NCI-H2196 (cell line): ENCODE results near the gene MSMB.
A peak's percentile ranks its signal among the peaks of the same experiment; 100 is the strongest.
"Not testable (repeated sequence)": the region's sequence is repeated elsewhere in the genome, so short reads cannot be mapped to it uniquely, and the experiment has no call there.

ENCODE experiments used
- DNase-seq: peaks from one replicate; lab custom pipeline; 2025; ENCODE audit not compliant: unreplicated experiment; lab: John Stamatoyannopoulos, UW

MSMB gene

DNA sequence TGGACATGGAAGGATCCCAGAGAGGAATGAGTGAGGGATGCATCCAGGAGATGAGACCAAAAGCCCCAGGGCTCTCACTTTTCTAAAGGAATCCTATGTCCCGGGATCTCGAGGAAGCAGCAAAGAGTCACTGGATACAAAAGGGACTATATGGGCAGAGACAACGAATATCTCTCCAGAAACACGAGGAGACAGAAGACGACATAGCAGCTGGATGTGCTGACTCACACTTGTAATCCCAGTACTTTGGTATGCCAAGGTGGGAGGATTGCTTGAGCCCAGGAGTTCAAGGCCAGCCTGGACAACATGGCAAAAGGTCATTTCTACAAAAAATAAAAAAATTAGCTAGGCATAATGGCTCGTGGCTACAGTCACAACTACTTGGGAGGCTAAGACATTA is 24.7 kb upstream of the MSMB start:
- DNase-seq, result no peak

DNA sequence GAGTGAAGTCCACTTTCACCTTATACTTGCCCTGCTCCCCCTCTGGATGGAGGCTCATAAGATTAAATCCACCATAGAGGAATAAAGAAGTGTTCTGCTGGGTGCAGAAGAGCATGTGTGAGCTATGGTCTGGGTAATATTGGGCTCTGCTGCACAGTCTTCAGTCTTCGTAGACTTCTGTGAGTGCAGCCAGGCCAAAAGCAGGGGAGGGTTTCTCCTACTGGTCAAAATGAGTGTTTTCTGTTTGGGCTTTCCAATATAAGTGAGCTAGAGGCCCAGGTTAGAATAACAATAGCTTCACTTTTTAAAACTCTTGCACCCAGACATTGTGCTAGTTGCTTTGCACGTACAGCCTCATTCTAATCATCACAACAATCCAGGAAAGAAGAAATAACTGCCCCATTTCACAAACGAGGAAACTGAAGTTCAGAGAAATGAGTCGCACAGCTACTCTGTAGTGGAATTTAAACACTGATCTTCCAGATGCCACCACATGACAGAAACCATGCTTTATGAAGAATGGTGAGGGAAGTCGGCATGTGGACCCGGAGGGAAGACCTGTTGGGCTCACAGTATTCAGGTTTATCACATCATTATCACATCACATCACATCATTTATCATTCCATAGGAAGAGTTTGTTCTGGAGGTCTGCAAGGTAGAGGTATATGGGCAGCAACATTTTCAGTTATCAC is 23.8 kb upstream of the MSMB start:
- no peak for DNase-seq

DNA sequence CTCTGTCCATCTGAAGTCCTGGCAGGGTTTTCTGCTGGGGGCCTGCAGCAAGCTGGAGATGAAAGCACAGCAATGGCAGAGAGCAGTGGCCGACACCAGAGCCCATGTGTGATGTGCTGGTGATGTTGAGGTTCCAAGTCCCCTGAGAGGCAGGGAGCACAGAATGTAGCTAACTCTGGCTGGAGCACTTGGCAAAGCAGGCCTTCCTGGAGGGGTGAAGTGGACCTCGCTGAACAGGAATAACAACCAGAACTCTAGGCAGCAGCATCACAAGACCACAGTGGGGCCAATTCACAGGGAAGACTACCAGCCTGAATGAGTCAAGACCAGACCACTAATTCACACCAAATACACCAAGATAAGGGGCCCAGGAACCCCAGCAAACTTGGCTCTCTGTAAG is 22.8 kb upstream of the MSMB start:
- DNase-seq, result no peak

DNA sequence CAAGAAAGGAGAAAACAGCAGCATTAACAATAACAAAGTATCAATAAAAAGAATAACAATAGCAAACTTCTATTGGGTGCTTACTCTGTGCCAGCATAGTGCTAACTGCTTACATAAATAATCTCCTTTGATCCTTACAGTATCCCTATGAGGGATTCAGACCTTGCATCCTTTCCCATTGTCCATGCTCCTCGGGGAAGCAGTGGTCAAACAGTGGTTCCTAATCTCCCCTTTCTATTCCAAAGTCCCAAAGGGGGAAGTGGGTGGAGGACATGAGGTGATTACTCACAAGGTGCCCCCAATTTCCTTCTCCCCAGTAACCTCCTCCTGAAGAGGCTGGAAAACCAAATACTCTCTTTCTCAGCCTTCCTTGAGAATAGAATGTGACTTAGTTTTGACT is 22.0 kb upstream of the MSMB start:
- no peak for DNase-seq

DNA sequence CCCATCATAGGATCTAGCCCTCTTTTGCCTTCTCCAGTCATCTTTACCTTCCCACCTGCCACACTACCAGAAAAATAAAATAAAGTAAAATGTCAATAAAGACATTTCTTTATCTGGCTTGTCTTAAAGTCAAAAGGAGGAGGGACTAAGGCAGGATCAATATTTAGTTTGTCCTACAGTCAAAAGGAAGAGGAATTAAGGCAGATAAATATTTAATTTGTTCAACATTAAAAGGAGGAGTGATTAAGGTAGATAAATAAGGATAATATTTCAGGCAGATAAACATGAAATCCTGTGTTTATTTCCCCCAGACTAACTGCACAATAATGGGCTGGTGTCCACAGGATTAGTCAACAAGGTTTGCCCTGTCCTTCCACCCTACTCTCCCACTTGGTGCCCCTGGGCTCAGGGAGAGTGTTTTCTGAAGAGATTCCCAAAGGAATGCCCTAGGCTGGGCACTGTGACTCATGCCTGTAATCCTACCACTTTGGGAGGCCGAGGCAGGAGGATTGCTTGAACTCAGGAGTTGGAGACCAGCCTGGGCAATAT is 18.3 kb upstream of the MSMB start:
- no peak for DNase-seq

DNA sequence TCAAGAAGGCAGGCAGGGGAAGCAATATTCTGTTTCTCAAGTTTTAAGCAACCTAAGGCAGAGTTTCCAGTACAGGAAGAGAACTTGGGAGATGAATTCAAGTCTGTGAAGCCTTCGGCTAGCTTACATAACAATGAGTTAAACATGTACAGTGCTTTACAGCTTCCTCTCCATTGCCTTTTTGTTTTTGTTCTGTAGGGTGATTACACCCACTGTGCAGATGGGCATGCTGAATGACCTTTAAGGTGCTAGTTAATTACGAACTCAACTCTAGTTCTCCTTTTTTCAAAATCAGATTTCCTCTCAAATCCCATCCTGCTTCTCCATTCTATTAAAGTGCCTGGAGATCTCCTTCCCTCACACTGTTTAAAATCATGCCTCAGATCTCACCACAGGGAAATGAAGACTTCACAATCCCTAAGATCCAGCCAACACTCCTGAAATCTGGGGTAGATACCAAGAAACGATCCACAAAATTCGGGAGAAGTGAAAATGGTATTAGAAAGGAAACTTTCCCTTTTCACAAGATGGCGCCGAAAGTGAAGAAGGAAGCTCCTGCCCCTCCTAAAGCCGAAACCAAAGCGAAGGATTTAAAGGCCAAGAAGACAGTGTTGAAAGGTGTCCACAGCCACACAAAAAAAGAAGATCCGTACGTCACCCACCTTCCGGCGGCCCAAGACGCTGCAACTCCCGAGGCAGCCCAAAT is 16.8 kb upstream of the MSMB start:
- DNase-seq, result no peak

DNA sequence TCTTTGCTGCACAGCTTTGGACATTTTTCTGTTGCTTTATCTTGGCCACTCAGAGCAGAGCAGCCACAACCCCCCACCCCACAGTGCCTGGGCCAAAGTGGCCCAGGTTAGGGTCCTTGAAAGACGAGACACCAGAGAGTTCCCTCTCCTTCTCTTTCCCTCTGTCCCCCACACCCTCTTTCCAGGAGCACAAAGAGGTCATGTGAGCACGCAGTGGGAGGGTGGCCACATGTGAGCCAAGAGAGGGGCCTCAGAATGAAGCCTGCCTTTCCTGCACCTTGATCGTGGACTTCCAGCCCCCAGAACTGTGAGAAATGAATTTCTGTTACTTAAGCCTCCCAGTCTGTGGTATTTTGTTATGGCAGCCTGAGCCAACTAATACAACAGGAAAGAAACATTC is 14.6 kb upstream of the MSMB start:
- no peak for DNase-seq

DNA sequence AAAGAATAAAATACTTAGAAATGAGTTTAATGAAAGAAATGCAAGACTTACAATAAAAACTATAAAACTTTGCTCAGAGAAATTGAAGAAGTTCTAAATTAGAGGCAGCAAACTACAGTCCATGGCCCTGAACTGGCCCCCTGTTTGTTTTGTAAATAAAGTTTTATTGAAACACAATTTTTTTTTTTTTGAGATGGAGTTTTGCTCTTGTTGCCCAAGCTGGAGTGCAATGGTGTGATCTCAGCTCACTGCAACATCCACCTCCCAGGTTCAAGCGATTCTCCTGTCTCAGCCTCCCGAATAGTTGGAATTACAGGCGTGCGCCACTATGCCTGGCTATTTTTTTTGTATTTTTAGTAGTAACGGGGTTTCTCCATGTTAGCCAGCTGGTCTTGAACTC is 11.9 kb upstream of the MSMB start:
- not testable (repeated sequence) for DNase-seq

DNA sequence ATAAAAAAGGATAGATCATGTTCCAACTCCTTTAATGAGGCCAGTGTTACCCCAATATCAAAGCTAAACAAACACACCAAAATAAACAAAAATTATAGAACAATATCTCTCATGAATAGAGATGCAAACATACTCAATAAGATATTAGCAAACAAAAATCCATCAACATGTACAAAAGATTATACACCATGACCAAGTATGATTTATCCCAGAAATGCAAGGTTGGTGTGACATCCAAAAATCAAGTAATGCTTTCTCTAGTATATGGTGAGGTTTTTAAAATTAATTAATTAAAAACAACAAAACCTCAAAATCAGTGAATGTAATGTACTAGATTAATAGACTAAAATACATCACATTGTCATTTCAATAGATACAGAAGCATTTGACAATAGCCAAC is 11.0 kb upstream of the MSMB start:
- DNase-seq, result no peak

DNA sequence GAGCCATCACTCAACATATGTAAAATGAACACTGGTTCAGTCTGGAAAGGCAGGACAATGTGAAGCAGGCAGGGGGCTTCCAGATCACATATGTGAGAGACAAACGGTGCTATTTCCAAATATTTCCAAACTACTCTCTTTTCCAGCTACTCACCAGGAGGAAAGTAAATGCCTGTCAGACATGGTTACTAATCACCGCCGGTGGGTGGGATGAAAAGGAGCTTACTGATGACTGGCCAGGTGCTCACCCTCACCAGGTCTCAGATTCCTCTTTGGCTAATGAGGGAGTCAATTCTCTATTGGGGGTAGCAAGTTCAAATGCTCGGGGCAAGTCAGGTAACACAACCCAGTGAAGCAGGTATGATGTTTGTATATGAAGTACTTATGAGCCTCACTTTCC is 9.7 kb upstream of the MSMB start:
- no peak for DNase-seq

DNA sequence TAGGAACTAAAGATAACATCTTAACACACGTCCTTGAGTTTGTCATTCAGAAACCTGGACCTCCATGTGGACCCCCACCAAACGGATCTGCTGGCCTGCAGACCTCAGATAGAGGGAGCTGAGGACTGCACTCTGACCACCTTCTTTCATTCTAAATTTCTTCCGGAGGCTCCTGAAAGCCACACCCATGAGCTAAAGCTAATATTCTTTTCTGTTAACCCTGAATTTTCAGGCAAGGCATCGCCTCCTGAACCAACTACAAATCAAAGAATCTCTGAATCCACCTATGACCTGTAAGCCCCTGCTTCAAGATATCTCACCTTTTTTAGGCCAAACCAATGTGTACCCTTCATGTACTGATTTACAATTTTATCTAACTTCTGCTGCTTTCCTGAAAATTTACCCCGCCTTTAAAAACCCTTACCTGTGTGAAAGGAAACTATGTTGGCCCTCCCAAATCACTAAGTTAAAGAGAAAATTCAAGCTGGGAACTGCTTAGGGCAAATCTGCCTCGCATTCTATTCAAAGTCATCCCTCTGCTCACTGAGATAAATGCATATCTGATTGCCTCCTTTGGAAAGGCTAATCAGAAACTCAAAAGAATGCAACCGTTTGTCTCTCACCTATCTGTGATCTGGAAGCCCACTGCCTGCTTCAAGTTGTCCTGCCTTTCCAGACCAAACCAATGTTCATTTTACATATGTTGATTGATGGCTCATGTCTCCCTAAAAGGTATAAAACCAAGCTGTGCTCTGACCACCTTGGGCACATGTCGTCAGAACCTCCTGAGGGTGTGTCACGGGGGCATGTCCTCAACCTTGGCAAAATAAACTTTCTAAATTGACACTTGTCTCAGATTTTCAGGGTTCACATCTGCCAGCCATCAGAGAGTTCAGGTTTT is 7.7 kb upstream of the MSMB start:
- DNase-seq, result no peak

DNA sequence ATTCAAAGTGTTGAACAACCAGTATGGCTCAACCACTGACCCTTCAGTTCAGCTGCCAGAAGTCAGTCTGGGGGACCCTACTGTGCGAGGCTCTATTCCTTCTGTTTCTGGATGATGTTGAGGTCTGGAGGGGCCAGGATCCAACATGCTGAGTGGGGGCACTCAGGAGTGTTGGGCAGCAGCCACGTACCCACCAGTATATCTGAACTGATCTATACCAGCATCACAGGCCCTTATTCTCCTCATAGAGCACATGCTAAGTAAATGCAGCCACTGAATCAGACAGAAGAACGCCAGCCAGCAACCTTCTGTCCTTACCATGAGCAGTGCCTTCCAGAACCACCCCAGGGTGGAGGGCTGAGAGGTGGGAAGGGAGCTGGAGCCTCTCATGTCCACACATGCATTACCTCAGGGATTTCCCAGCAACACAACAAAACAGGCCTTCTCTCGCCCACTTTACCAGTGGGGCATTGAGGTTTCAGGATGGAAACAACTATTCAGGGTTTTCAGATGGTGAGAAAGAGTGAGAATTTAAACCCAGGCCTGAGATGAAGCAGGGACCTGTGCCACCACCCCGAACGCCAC is 6.8 kb upstream of the MSMB start:
- no peak for DNase-seq

DNA sequence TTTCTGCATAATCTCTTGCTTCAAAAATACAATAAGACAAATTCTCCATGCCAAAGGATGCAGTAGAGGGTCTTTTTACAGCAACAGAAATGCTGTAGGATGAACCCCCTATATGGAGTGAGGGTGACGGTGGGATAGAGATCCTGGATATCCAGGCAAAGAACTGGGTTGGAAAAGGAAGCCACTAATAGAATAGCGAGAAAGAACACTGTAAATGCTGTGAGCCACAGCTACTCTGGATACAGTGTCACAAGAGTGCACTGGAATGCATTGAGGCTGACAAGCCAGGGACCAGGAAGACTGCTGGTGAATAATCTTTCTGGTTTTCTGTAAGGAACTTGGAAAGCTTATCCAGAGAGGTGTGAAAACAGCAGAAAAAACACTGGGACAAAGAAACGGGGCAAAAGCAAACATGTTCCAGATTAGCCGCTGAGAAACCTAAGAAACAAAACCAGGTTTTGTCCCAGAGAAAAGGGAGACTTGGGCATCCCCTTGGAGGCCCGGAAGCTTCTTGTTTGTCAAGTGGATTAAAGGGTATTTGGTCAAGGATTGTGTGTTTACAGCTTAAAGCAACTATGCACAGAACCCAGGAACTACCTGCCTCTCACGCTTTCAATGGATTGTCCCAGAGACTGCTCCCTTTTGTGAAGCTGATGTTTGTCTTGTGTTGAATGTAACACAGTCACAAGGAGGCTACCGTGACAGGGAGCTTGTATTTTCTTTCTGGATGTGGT is 6.2 kb upstream of the MSMB start:
- DNase-seq, result no peak

DNA sequence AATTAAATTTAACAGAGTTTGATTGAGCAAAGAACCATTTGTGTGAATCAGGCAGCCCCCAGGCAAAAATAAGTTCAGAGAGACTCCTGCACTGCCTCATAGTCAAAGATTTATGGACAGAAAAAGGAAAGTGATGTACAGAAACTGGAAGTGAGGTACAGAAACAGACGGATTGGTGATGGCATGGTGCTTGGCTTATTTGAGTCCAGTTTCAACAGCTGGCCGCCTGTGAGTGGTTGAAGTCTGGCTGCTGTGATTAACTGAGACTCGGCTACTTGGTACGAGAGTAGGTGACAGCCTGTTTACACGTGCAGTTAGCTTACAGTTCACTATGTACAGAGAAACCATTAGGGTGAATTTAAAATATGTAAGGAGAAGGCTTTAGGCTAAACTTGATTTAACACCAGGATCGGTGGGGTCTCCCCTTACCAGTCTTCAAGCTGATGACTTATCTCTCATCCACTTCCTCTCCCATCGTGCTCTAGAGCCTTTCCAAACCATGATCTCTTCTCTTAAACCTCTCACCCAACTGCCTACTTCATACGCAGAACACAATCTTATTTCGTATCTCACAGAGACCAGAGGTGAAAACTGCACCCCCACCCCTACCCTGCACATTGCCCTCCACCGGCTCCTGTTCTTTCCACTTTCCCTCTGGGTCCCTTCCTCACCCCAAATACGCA is 5.0 kb upstream of the MSMB start:
- DNase-seq, result no peak

DNA sequence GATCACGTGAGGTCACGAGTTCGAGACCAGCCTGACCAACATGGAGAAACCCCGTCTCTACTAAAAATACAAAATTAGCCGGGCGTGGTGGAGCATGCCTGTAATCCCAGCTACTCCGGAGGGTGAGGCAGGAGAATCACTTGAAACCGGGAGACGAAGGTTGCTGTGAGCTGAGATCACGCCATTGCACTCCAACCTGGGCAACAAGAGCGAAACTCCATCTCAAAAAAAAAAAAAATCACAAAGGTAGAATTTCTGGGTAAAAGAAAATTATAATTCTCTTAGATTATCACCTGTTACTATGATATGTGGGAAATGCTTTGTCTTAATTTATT is 3.4 kb upstream of the MSMB start:
- DNase-seq, result not testable (repeated sequence)

DNA sequence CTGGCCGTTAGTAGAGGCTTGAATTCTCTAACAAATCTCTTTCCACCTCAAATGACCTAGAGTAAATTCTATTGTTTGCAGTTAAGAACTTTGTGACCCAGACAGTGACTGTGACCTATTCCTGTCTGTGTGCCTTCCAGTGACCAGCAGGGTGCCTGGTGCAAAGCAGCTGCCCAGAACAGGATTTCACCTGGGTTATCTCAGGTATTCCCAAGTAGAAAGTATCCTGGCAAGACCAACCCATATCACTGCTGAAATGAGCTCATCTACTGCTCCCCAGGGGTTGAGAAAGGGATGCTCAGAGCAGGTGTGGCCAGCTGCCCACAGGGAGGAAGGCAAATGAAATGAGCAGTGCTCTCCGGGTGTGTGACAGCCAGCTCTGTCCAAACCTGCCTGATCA is 2.1 kb upstream of the MSMB start:
- peak; percentile 14 for DNase-seq

DNA sequence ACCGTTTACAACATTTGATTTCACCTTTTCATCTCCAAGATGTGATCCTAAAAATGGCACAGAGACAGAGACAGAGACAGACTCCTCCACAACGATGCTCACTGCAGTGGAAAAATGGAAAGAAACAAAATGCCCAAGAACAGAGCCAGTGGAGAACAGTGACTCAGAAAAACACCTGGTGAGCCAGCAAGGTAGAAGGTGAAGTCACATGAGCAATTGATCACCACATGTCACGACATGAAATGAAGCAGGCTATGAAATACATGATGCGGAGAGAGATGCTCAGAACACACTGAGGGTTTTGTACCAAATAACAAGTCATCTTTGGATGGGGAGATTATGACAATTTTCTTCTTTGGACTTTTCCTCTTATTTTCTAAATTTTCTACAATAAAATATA is 3.5 kb downstream of the MSMB start:
- DNase-seq, result no peak

DNA sequence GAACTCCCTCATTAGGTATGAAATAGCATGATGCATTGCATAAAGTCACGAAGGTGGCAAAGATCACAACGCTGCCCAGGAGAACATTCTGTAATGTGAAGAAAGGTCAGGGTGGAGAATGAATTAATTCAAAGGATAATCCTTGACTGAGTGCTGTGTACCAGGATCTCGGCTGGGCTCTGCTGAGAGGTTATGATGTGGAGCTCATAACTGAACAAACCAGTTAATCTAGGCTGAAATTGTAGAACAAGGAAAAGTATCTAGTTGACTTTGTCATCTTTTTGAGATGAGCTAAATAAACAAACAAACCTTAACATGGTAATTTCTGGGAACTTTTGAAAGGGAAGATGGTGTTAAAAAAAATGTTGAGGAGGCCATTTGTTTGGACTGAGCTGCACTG is 6.1 kb downstream of the MSMB start:
- no peak for DNase-seq

DNA sequence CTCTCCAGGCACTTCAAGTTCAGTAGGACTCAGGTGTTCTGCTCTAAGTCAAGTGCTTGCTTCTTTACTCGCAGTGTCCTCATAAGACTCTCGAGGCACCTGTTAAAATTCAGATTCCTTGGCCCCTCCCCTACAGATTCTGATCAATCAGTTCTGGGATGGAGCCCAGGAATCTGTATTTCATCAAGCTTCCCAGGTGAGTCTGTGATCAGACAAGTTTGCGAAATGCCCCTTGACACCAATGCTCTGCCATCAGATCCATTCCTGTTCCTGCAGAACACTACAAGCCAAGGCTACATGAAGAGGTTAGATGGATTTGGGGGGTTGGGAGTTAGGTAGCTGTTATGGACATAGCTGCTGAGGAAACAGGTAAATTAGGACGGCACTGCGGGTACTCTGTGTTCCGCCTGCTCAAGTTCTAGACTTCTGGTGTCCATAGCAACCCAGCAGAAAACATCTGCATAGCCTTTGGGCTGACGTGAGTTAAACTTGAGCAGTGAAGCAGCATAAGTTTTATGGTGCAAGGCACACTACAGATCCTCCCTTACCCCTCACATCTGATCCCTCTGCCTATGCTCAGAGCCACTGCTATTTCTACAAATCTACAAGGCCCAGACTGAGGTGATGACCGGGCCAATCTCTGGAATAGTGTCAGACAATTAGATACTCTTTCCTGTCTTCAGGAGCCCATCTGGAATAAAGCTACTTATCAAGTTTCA is 8.8 kb downstream of the MSMB start:
- no peak for DNase-seq
